Mesothelial cell of epicardium (in vitro differentiated cells): ENCODE measurements around the gene ARID4A. TPM values are rescaled to one million over a fixed set of nuclear protein-coding genes. Genes with fewer than 3 reads are reported as not detected.
A peak's percentile ranks its signal among the peaks of the same experiment; 100 is the strongest.

Experiments used
- DNase-seq, 2 experiments: peaks; one replicate each; pipeline ENCODE4 v3.0.0; 2021; ENCODE audit warnings: low spot score in 2 of 2; ENCODE audit not compliant: unreplicated experiment in 2 of 2
- H3K27ac Mint-ChIP-seq: 2 replicates; pipeline ENCODE4 v1.8.0; 2021; ENCODE audit warnings: mixed read lengths
- H3K27me3 Mint-ChIP-seq: 2 replicates; pipeline ENCODE4 v1.8.0; 2021; ENCODE audit warnings: low read depth, mixed read lengths
- H3K36me3 Mint-ChIP-seq: 2 replicates; pipeline ENCODE4 v1.8.0; 2021; ENCODE audit warnings: mixed read lengths
- H3K4me1 Mint-ChIP-seq: 2 replicates; pipeline ENCODE4 v1.8.0; 2021; ENCODE audit warnings: mixed read lengths
- H3K4me3 Mint-ChIP-seq: 2 replicates; pipeline ENCODE4 v1.8.0; 2021; ENCODE audit warnings: mild to moderate bottlenecking, moderate library complexity, mixed read lengths
- H3K9me3 Mint-ChIP-seq: 2 replicates; pipeline ENCODE4 v1.8.0; 2021; ENCODE audit warnings: mixed read lengths
- CTCF ChIP-seq: fragments of 200-600 bp; sonication (generic); IDR thresholded peaks from one replicate; pipeline ENCODE4 v1.5.0; 2021; ENCODE audit warnings: antibody characterized with exemption; ENCODE audit not compliant: unreplicated experiment
- total RNA-seq: library from RNA; stranded (reverse); gene quantifications from 3 replicates; pipeline ENCODE4 v1.2.1, GENCODE V29; 2021

Gene ARID4A
- total RNA-seq, 1 donor from 2014 or later, result 32.9 TPM

GRCh38 chr14:58395812-58396788 lies 97.7 kb downstream of the ARID4A start, which contains the start of gene TOMM20L:
TSS of gene TOMM20L (plus strand) at chr14:58395930. CDS start at chr14:58395958, 28 bp downstream.
- Mint-ChIP-seq H3K9me3 (no peaks in the 10 kb centered on the region), H3K4me1 (peaks cover 4% of the 10 kb centered on the region), H3K36me3 (no peaks in the 10 kb centered on the region), H3K27ac (peak within 1 kb of the TSS; percentile 94), H3K4me3 (peak within 1 kb of the TSS; percentile 74), H3K27me3 (peaks cover 12% of the 10 kb centered on the region)
- peak; percentile 46 to 81 for DNase-seq
- TF ChIP-seq CTCF, result peak; percentile 81

- Mint-ChIP-seq H3K4me1 (peaks cover 4% of the 10 kb centered on the region), H3K9me3 (no peaks in the 10 kb centered on the region), H3K4me3 (no peak overlapping the region), H3K27me3 (peaks cover 12% of the 10 kb centered on the region), H3K27ac (no peak overlapping the region), H3K36me3 (no peaks in the 10 kb centered on the region)
- DNase-seq, result no peak
- TF ChIP-seq CTCF, result no peak
Observed at GRCh38 chr14:58397156-58397555, 98.8 kb downstream of the ARID4A start.

GRCh38 chr14:58398495-58398894 lies 100.1 kb downstream of the ARID4A start:
- Mint-ChIP-seq H3K4me1 (peaks cover 4% of the 10 kb centered on the region), H3K27ac (no peak overlapping the region), H3K36me3 (peaks cover 1% of the 10 kb centered on the region), H3K27me3 (peaks cover 12% of the 10 kb centered on the region), H3K4me3 (no peak overlapping the region), H3K9me3 (no peaks in the 10 kb centered on the region)
- no peak for DNase-seq
- TF ChIP-seq CTCF, result no peak

GRCh38 chr14:58398895-58399294 lies 100.5 kb downstream of the ARID4A start:
- peaks cover 12% of the 10 kb centered on the region for H3K27me3 Mint-ChIP-seq
- no peak for DNase-seq
- H3K9me3 Mint-ChIP-seq, result no peaks in the 10 kb centered on the region
- TF ChIP-seq CTCF, result no peak
- H3K4me3 Mint-ChIP-seq, result no peak overlapping the region
- peaks cover 4% of the 10 kb centered on the region for H3K4me1 Mint-ChIP-seq
- H3K36me3 Mint-ChIP-seq, result peaks cover 1% of the 10 kb centered on the region
- no peak overlapping the region for H3K27ac Mint-ChIP-seq

- peaks cover 1% of the 10 kb centered on the region for H3K36me3 Mint-ChIP-seq
- TF ChIP-seq CTCF, result no peak
- H3K9me3 Mint-ChIP-seq, result no peaks in the 10 kb centered on the region
- H3K27ac Mint-ChIP-seq, result no peak overlapping the region
- H3K4me1 Mint-ChIP-seq, result no peaks in the 10 kb centered on the region
- no peak overlapping the region for H3K4me3 Mint-ChIP-seq
- H3K27me3 Mint-ChIP-seq, result peaks cover 8% of the 10 kb centered on the region
- no peak for DNase-seq
Observed at GRCh38 chr14:58401587-58401986, 103.2 kb downstream of the ARID4A start.
